C4-2B (cell line): ENCODE data around the gene RALGAPB.
"Not testable (repeated sequence)": the region's sequence is repeated elsewhere in the genome, so short reads cannot be mapped to it uniquely, and the experiment has no call there.

Experiments used
- H3K27ac ChIP-seq: fragments of 450-650 bp; 2 replicates; pipeline ENCODE4 v1.5.1; 2017
- CTCF ChIP-seq: fragments of 450-650 bp; conservative IDR thresholded peaks from 2 replicates; pipeline ENCODE4 v1.5.1; 2017; ENCODE audit warnings: mild to moderate bottlenecking
- ZFX ChIP-seq: fragments of 450-650 bp; IDR thresholded peaks from 2 replicates; pipeline ENCODE4 v1.6.1; 2017

RALGAPB gene

GRCh38 chr20:38501858-38502436 is 29.3 kb downstream of the RALGAPB start:
- H3K27ac ChIP-seq = peak overlapping the region; percentile 75
- TF ChIP-seq ZFX (no peak), CTCF (no peak)

GRCh38 chr20:38504368-38505090 is 31.9 kb downstream of the RALGAPB start:
- no peak overlapping the region for H3K27ac ChIP-seq
- TF ChIP-seq ZFX = no peak
- no peak for TF ChIP-seq CTCF

- no peak overlapping the region for H3K27ac ChIP-seq
- TF ChIP-seq CTCF = no peak
Measured at GRCh38 chr20:38505091-38505455, 32.4 kb downstream of the RALGAPB start.

- H3K27ac ChIP-seq = not testable (repeated sequence)
Measured at GRCh38 chr20:38511726-38512125, 39.1 kb downstream of the RALGAPB start.

GRCh38 chr20:38514185-38514584 is 41.5 kb downstream of the RALGAPB start:
- TF ChIP-seq ZFX = no peak
- TF ChIP-seq CTCF = no peak
- no peak overlapping the region for H3K27ac ChIP-seq

- TF ChIP-seq CTCF (no peak), ZFX (no peak)
- no peak overlapping the region for H3K27ac ChIP-seq
Measured at GRCh38 chr20:38514947-38515346, 42.3 kb downstream of the RALGAPB start.

GRCh38 chr20:38515631-38516030 is 43.0 kb downstream of the RALGAPB start:
- TF ChIP-seq ZFX = no peak
- no peak for TF ChIP-seq CTCF
- H3K27ac ChIP-seq = no peak overlapping the region

- no peak overlapping the region for H3K27ac ChIP-seq
- TF ChIP-seq CTCF (no peak), ZFX (no peak)
Measured at GRCh38 chr20:38519426-38519825, 46.8 kb downstream of the RALGAPB start.
